NCI-H69 (cell line): ENCODE measurements around the gene CHRNB2.

ENCODE experiments used
- DNase-seq: peaks from one replicate; lab custom pipeline; 2025; lab: John Stamatoyannopoulos, UW

CHRNB2 gene

GRCh38 chr1:154553056-154554030 lies 14.2 kb upstream of the CHRNB2 start:
- DNase-seq: no peak

- no peak for DNase-seq
Measured at GRCh38 chr1:154556422-154556821, 11.2 kb upstream of the CHRNB2 start.

- no peak for DNase-seq
Measured at GRCh38 chr1:154557248-154557938, 10.2 kb upstream of the CHRNB2 start.

GRCh38 chr1:154557939-154558719 lies 9.4 kb upstream of the CHRNB2 start, which contains the start of gene UBE2Q1:
Gene UBE2Q1, minus strand, starts transcription at chr1:154558662. Its CDS starts 109 bp downstream, at chr1:154558553.
- DNase-seq: peak; percentile 63

- peak; percentile 100 for DNase-seq
Measured at GRCh38 chr1:154558720-154559465, 8.7 kb upstream of the CHRNB2 start.

- DNase-seq: peak; percentile 96
Measured at GRCh38 chr1:154559466-154560044, 8.0 kb upstream of the CHRNB2 start.

GRCh38 chr1:154565876-154566275 lies 1.7 kb upstream of the CHRNB2 start:
- no peak for DNase-seq

GRCh38 chr1:154568157-154568815 lies 708 bp downstream of the CHRNB2 start:
- peak; percentile 34 for DNase-seq

- DNase-seq: no peak
Measured at GRCh38 chr1:154571244-154571963, 3.8 kb downstream of the CHRNB2 start.

GRCh38 chr1:154571964-154572288 lies 4.3 kb downstream of the CHRNB2 start:
- no peak for DNase-seq

- no peak for DNase-seq
Measured at GRCh38 chr1:154572468-154573167, 5.0 kb downstream of the CHRNB2 start.

- no peak for DNase-seq
Measured at GRCh38 chr1:154573168-154573510, 5.6 kb downstream of the CHRNB2 start.

GRCh38 chr1:154574716-154575115 lies 7.1 kb downstream of the CHRNB2 start:
- DNase-seq: peak; percentile 49

- DNase-seq: no peak
Measured at GRCh38 chr1:154575147-154575927, 7.8 kb downstream of the CHRNB2 start.

GRCh38 chr1:154575951-154576566 lies 8.5 kb downstream of the CHRNB2 start:
- no peak for DNase-seq

- DNase-seq: no peak
Measured at GRCh38 chr1:154577346-154578057, 9.9 kb downstream of the CHRNB2 start.

- DNase-seq: no peak
Measured at GRCh38 chr1:154578058-154578418, 10.5 kb downstream of the CHRNB2 start.

GRCh38 chr1:154579374-154579773 lies 11.8 kb downstream of the CHRNB2 start:
- no peak for DNase-seq
